Epithelial cell of esophagus (primary cell): ENCODE data around the gene EID2B.

Experiments used
- DNase-seq: peaks from one replicate; pipeline ENCODE4 v3.0.0; 2010; ENCODE audit warnings: low read depth
- H3K4me3 ChIP-seq: 2 replicates; pipeline ENCODE4 v1.5.1; 2011; ENCODE audit warnings: mild to moderate bottlenecking, low read length, control low read depth
- TF ChIP-seq, protein P1 (sequence below): IDR thresholded peaks from 2 replicates; pipeline ENCODE4 v1.5.1; 2011; ENCODE audit warnings: low read depth, mild to moderate bottlenecking, low read length, control low read depth, inconsistent platforms; ENCODE audit not compliant: insufficient read depth; ENCODE audit errors: missing control alignments

EID2B gene, protein sequence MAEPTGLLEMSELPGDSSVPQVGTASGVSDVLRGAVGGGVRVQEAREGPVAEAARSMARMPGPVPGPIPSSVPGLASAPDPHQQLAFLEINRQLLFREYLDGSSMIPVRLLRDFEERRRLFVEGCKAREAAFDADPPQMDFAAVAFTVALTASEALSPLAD

DNA sequence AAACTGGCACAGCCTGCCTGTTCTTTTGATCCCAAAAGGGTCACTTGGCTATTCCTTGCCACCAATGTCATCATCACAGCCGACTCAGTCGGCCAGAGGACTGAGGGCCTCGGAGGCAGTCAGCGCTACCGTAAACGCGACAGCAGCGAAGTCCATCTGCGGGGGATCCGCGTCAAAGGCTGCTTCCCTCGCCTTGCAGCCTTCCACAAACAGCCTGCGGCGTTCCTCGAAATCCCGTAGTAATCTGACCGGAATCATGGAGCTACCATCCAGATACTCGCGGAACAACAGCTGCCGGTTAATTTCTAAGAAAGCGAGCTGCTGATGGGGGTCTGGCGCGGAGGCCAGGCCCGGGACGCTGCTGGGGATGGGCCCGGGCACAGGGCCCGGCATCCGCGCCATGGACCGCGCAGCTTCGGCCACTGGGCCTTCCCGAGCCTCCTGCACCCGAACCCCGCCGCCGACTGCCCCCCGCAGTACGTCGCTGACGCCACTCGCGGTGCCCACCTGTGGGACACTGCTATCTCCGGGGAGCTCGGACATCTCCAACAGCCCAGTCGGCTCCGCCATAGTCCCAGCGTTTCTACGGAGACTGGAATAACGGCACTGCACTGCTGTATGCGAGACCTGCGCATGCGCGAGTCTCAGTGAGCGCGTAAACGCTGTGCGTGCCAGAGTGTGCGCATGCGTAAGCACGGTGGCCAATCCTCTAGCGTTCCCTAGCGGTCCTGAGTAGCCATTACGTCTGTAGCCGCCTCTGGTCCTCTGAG is at the start of gene EID2B:
Gene EID2B (minus strand): TSS at position 620 of the 770 bp plus-strand sequence. CDS start 50 bp downstream, at position 570.
- TF ChIP-seq, protein P1, sequence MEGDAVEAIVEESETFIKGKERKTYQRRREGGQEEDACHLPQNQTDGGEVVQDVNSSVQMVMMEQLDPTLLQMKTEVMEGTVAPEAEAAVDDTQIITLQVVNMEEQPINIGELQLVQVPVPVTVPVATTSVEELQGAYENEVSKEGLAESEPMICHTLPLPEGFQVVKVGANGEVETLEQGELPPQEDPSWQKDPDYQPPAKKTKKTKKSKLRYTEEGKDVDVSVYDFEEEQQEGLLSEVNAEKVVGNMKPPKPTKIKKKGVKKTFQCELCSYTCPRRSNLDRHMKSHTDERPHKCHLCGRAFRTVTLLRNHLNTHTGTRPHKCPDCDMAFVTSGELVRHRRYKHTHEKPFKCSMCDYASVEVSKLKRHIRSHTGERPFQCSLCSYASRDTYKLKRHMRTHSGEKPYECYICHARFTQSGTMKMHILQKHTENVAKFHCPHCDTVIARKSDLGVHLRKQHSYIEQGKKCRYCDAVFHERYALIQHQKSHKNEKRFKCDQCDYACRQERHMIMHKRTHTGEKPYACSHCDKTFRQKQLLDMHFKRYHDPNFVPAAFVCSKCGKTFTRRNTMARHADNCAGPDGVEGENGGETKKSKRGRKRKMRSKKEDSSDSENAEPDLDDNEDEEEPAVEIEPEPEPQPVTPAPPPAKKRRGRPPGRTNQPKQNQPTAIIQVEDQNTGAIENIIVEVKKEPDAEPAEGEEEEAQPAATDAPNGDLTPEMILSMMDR: peak; percentile 98
- peak; percentile 95 for DNase-seq
- H3K4me3 ChIP-seq: peak within 1 kb of the TSS; percentile 84

DNA sequence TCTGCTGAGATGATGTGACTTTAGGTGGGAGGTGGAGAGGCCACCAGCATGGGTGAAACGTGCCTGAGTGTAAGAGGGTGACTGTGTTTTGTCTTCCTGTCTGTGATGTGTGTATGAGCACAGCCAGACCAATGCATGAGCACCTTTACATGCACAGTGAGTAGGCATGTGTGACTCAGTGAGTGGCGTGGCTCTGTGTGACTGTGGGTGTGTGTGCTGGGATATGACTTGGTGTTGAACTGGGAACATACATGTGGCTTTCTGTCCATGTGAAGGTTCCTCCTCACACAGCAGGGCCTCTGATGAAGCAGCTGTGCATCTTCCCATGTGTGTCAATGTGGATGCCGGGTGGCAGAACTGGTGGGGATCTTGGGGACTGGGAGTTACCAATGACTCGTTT is 49.8 kb upstream of the EID2B start:
- no peak overlapping the region for H3K4me3 ChIP-seq
- TF ChIP-seq, protein P1: no peak
- no peak for DNase-seq

DNA sequence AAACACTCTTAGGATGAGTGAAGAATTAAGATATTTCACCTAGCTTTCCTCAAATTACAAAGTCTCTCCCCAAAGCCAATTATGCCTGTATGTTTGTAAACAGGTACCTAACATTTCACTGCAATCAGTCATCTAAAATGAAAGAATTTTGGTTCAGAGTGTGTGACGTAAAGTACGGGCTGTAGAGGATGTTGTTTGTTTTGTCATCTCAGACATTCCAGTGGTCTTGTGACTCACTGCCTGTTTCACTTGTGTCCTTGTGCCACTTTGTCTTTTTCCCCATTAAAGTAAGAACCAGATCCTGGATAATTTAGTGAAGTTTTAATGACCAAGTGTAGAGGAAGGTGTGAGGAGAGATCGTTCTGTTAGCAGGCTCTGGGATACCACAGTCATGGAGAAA is 36.0 kb upstream of the EID2B start:
- TF ChIP-seq, protein P1: no peak
- no peak overlapping the region for H3K4me3 ChIP-seq
- DNase-seq: peak; percentile 22

DNA sequence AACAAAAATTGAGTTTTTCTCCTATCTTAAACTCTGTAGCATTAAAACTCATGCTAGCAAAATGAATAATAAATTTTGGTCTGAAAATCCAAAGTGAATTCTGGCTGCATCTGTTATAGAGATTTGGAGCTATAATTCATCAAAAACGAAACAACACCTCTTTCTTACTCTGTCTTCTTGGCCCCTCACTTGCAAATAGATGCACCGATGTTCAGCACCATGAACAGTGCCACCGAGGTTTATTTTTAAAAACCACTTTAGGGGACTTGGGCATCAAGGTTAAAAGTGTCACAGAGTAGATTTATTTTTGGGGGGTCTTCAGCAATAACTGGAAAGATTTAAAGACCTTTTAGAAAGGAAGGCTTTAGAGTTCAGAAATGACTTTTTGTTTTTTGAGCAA is 33.4 kb upstream of the EID2B start:
- DNase-seq: no peak
- TF ChIP-seq, protein P1: no peak
- H3K4me3 ChIP-seq: no peak overlapping the region

DNA sequence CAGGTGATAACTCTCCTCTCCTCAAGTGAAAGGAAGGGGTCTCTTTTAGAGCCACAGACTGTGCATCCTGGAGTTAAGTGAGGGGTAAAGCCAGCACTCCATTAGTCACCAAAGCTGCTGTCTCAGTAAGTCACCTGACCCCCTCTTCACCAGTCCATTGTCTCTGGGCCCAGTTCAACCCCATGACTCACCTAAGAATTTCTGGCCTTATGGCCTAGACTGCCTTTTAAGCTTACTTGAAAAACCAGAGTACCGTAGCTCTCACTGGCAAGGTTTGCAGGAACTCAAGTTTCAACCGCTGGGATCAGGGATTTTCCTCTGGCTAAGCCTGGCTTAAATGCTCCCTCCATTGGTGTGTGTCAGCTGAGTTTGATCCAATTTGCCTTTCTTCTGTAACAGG is 30.8 kb upstream of the EID2B start:
- H3K4me3 ChIP-seq: no peak overlapping the region
- peak; percentile 67 for DNase-seq
- TF ChIP-seq, protein P1: no peak

DNA sequence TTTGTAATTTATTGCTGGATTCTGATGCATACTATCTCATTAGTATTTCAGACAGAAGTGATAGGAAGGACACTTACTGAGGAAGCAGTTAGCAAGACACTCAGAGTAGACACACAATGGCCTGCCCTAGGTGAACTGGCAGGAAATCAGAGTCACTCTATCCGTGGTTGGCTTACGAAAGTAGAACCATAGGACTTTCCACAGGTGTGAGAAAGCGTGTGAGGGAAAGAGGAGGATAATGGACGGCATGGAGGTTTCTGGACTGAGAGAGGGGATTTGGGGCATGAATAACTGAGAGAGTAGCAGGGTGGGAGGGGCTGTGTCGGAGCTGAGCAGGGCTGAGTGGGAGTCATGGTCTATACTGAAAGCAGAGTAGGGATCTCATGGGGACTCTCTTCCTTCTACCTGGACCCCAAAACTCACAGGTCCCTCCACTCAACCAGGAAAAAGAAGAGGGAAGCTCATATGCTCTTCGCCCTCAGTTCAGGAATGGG is 26.0 kb upstream of the EID2B start:
- DNase-seq: no peak
- no peak overlapping the region for H3K4me3 ChIP-seq
- TF ChIP-seq, protein P1: no peak
